Measurements from ENCODE around the gene NEURL3. TPM values are rescaled to one million over a fixed set of nuclear protein-coding genes. Genes with fewer than 3 reads are reported as not detected.

The NEURL3 gene
- total and polyA plus RNA-seq, 2 donors (not counting 3 experiments of a cell fraction or from before 2014, with no cell fraction given), result not detected

GRCh38 chr2:96507957-96508520, 2.9 kb upstream of the NEURL3 start:
- Histone ChIP-seq H3K9me3 (replicated peaks; ENCODE audit: control insufficient read depth, insufficient read depth, low read length) (no peaks in the 10 kb centered on the region), H3K4me3 (replicated peaks in 1 of 3; ENCODE audit: insufficient read depth in 1 of 3, low read depth in 1 of 3, low read length in 3 of 3) (peak overlapping the region in 1 of 3 experiments; percentile 20), H3K79me2 (ENCODE audit: control insufficient read depth, insufficient read depth, low read length) (no peaks in the 10 kb centered on the region), H3K9ac (replicated peaks; ENCODE audit: extremely low read depth, insufficient read depth, low read length) (no peak overlapping the region), H3K4me1 (ENCODE audit: control insufficient read depth, extremely low read depth, insufficient read depth, low read length) (no peaks in the 10 kb centered on the region), H3K36me3 (ENCODE audit: control insufficient read depth in 2 of 2, extremely low read depth in 1 of 2, insufficient read depth in 2 of 2, low read length in 2 of 2) (no peaks in the 10 kb centered on the region), H3K27ac (ENCODE audit: insufficient read depth, low read depth, low read length) (no peak overlapping the region), H3K4me2 (ENCODE audit: insufficient read depth, low read length) (peak overlapping the region; percentile 7), H3K27me3 (ENCODE audit: control insufficient read depth in 2 of 2, insufficient read depth in 2 of 2, low read length in 2 of 2) (peaks cover 2 to 3% of the 10 kb centered on the region in 2 experiments), H3K9me1 (replicated peaks; ENCODE audit: control insufficient read depth, extremely low read depth, insufficient read depth, low read length) (no peaks in the 10 kb centered on the region), H4K20me1 (replicated peaks; ENCODE audit: control insufficient read depth, extremely low read depth, insufficient read depth, low read length) (no peaks in the 10 kb centered on the region), H2AFZ (ENCODE audit: low read depth, low read length) (peak overlapping the region; percentile 83)
- FAIRE-seq (peak; percentile 55), DNase-seq (ENCODE audit: low read depth, low spot score) (peak; percentile 54)
- TF ChIP-seq POLR2A (IDR thresholded peaks at IDR 0.05; ENCODE audit: low read depth, low read length) (no peak), MAX (IDR thresholded peaks at IDR 0.05; ENCODE audit: insufficient read depth, insufficient read length) (no peak), JUN (IDR thresholded peaks at IDR 0.05; ENCODE audit: borderline replicate concordance, insufficient read depth, insufficient read length, low read depth) (no peak), POLR2AphosphoS5 (IDR thresholded peaks at IDR 0.05; ENCODE audit: insufficient read depth, low read depth, low read length) (no peak), FOS (IDR thresholded peaks at IDR 0.05; ENCODE audit: borderline replicate concordance, insufficient read depth, low read length) (no peak), GATA2 (IDR thresholded peaks at IDR 0.05; ENCODE audit: insufficient read depth, insufficient read length, low read depth, low read length) (no peak)
- TF ChIP-seq, protein P1, sequence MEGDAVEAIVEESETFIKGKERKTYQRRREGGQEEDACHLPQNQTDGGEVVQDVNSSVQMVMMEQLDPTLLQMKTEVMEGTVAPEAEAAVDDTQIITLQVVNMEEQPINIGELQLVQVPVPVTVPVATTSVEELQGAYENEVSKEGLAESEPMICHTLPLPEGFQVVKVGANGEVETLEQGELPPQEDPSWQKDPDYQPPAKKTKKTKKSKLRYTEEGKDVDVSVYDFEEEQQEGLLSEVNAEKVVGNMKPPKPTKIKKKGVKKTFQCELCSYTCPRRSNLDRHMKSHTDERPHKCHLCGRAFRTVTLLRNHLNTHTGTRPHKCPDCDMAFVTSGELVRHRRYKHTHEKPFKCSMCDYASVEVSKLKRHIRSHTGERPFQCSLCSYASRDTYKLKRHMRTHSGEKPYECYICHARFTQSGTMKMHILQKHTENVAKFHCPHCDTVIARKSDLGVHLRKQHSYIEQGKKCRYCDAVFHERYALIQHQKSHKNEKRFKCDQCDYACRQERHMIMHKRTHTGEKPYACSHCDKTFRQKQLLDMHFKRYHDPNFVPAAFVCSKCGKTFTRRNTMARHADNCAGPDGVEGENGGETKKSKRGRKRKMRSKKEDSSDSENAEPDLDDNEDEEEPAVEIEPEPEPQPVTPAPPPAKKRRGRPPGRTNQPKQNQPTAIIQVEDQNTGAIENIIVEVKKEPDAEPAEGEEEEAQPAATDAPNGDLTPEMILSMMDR (IDR thresholded peaks at IDR 0.05; ENCODE audit: extremely low read depth in 1 of 2, insufficient read depth in 1 of 2, low read depth in 1 of 2, low read length in 2 of 2), result peak; percentile 92 to 93
- dilution Hi-C loops (cut with MboI; ENCODE audit: extremely low pct_ligation_motif_present, low sequenced_read_pairs) (no loop called here), intact Hi-C loops (cut with micrococcal nuclease) (loop anchor here (2.0 to 10.0 kb wide), 4 partner anchors 151 to 369 kb away; partner anchors contain the start of genes ASTL, SNRNP200 and STARD7)
- ChIA-PET CTCF (interaction anchor here (1.1 to 11.6 kb wide), 9 partner anchors 12 to 515 kb away, joined by 3 to 451 read pairs (median 10); no protein-coding TSS in a partner anchor), POLR2A (no interaction called here)
- no TSS peak for BruUV-seq (replicated peaks)

Data from endothelial cell of umbilical vein (primary cell).